COR-L47 (cell line): Measurements from ENCODE around the gene SLC10A3.

Experiments used
- DNase-seq: peaks from one replicate; lab custom pipeline; 2025; lab: John Stamatoyannopoulos, UW

Gene SLC10A3

GRCh38 chrX:154490414-154491083 lies at the start of gene SLC10A3:
Gene SLC10A3, minus strand, starts transcription at chrX:154490629. Its CDS starts 1,689 bp downstream, at chrX:154488940.
- peak; percentile 83 for DNase-seq

- DNase-seq, result no peak
Measured at GRCh38 chrX:154539077-154539476, 48.6 kb upstream of the SLC10A3 start.

GRCh38 chrX:154535892-154536291 lies 45.5 kb upstream of the SLC10A3 start:
- no peak for DNase-seq

- peak; percentile 72 for DNase-seq
Measured at GRCh38 chrX:154534526-154535322, 44.3 kb upstream of the SLC10A3 start.

- DNase-seq, result no peak
Measured at GRCh38 chrX:154532690-154533089, 42.3 kb upstream of the SLC10A3 start.

- DNase-seq, result no peak
Measured at GRCh38 chrX:154531626-154532025, 41.2 kb upstream of the SLC10A3 start.

GRCh38 chrX:154530286-154530685 lies 39.9 kb upstream of the SLC10A3 start:
- DNase-seq, result no peak

GRCh38 chrX:154529206-154529612 lies 38.8 kb upstream of the SLC10A3 start:
- no peak for DNase-seq

GRCh38 chrX:154526901-154527675 lies 36.7 kb upstream of the SLC10A3 start:
- DNase-seq, result peak; percentile 43

- DNase-seq, result no peak
Measured at GRCh38 chrX:154525606-154526490, 35.4 kb upstream of the SLC10A3 start.

GRCh38 chrX:154519389-154519788 lies 29.0 kb upstream of the SLC10A3 start:
- no peak for DNase-seq

GRCh38 chrX:154517101-154517781 lies 26.8 kb upstream of the SLC10A3 start:
- no peak for DNase-seq

GRCh38 chrX:154516656-154517100 lies 26.2 kb upstream of the SLC10A3 start:
- DNase-seq, result no peak

- peak; percentile 71 for DNase-seq
Measured at GRCh38 chrX:154515966-154516655, 25.7 kb upstream of the SLC10A3 start, which contains the start of gene FAM3A. Gene FAM3A, minus strand, starts transcription at chrX:154516232. Its CDS starts 460 bp downstream, at chrX:154515772.

- DNase-seq, result no peak
Measured at GRCh38 chrX:154515090-154515965, 24.9 kb upstream of the SLC10A3 start.

GRCh38 chrX:154513716-154514115 lies 23.3 kb upstream of the SLC10A3 start:
- DNase-seq, result no peak

GRCh38 chrX:154512879-154513553 lies 22.6 kb upstream of the SLC10A3 start:
- DNase-seq, result no peak

- no peak for DNase-seq
Measured at GRCh38 chrX:154511761-154512160, 21.3 kb upstream of the SLC10A3 start.

GRCh38 chrX:154509455-154509854 lies 19.0 kb upstream of the SLC10A3 start:
- DNase-seq, result no peak
